ENCODE results near the gene OR51B4. TPM values are rescaled to one million over a fixed set of nuclear protein-coding genes. Genes with fewer than 3 reads are reported as not detected.
"Not testable (repeated sequence)": the region's sequence is repeated elsewhere in the genome, so short reads cannot be mapped to it uniquely, and the experiment has no call there.

Gene OR51B4, protein sequence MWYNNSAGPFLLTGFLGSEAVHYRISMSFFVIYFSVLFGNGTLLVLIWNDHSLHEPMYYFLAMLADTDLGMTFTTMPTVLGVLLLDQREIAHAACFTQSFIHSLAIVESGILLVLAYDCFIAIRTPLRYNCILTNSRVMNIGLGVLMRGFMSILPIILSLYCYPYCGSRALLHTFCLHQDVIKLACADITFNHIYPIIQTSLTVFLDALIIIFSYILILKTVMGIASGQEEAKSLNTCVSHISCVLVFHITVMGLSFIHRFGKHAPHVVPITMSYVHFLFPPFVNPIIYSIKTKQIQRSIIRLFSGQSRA
- under 1 TPM; 0.18 to 0.72 (median 0.38) TPM for polyA plus RNA-seq (ENCODE audit: insufficient read depth in 1 of 5, insufficient read length in 5 of 5, low replicate concordance in 1 of 5)
- long read RNA-seq, donor 1: 0 reads
- long read RNA-seq, donor 2: 0 reads
- long read RNA-seq, donor 3: 0 reads
- long read RNA-seq, donor 4: 0 reads
- long read RNA-seq, donor 5: 0 reads
- long read RNA-seq, donor 6: 0 reads
- long read RNA-seq, donor 7: 0 reads
- long read RNA-seq, donor 8: 0 reads

DNA sequence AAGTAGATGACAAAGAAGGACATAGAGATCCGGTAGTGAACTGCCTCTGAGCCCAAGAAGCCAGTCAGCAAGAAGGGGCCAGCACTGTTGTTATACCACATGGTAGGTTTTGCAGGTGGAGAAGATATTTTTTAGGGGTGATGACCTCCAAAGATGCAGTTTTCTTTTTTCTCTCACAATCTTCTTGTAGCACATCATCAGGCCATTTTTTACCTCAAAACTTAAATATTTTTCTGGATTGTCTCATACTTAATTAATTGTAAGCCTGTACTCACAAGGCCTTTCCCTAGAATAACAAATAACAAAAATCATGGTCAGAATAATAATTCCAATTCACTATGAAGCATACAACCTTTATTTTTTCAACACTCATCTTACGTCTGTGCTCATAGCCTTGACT lies at the start of gene OR51B4:
TSS of gene OR51B4 (minus strand) at position 101 of the 400 bp plus-strand sequence. CDS start at position 101, 0 bp downstream.
- DNase-seq: no peak

DNA sequence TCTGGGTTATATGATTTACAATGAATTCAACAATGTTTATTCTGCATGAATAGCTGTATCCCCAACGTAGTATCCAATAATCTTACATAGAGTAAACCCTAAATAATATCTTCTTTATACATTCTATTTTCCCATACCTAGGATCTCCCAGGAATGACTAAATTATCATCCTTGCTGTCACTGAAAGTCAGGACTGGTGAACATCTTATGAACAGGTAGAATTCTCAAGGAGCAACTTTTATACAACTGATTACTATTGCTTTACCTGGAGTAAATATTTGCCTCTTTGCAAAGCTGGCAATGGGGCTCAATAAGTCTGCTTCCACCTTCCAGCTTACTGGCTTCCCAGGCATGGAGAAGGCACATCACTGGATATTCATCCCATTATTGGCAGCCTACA lies 49.5 kb upstream of the OR51B4 start, which contains the start of gene OR51B6:
TSS of gene OR51B6 (plus strand) at position 301 of the 400 bp plus-strand sequence. CDS start at position 301, 0 bp downstream.
- no peak for DNase-seq

DNA sequence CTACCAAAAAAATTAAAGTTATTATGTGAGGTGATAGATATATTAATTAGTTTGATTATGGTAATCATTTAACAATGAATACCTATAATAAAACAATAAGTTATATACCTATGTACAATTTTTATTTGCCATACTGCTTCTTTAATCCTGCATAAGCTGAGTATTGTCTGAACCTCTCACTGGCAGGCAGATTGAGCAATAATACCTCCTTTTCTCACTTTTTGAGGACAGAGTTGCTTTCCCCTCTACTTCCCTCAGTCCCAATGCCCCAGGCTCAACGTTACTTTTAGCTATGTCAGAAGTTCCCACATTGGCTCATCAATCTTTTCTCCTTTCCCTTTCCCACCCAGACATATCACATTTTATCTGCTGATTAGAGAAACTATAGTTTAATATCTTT lies 47.8 kb upstream of the OR51B4 start:
- no peak for DNase-seq

DNA sequence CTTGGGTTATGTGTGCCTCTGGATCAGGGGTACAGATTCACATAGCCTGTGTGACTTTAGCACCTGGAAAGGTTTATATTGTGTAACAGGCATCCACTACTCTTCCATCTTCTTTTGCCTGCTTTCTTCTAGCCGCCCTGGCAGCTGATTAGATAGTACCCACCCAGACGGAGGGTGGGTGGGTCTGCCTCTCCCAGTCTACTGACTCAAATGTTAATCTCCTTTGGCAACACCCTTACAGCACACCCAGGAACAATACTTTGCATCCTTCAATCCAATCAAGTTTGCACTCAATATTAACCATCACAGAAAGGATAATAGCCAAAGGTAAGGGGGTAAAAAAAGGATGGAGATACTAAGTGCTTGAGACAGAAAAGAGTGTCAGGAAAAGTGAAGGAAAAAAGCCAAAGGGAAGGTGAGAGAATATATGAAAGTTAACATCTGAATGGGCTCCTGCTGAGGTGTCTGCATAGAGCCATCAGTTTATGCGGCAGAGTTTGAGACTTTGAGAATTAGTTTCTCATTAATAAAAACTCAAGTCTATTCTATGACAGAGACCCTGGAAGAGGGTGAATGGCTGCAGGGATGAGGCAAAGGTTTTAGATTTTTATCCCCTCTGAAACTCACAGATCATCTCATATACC lies 46.9 kb upstream of the OR51B4 start:
- no peak for DNase-seq

DNA sequence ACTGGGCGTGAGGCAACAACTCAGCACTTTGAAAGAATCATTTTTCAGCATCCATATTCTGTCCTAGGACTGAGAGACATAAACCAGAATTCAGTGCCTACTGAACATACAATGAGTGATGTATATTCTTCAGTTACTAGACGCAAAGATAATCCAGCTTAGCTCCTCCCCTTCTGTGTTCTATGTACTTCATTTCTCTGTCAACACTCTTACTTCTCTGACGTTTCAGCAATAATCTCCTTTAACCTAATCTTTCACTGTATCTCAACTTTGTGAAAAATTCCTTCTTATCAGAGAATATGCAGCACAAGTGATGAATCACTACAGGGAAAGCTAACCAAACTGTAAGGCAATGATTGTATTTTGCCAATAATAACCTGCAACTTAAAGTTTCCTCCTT lies 44.1 kb upstream of the OR51B4 start:
- no peak for DNase-seq

DNA sequence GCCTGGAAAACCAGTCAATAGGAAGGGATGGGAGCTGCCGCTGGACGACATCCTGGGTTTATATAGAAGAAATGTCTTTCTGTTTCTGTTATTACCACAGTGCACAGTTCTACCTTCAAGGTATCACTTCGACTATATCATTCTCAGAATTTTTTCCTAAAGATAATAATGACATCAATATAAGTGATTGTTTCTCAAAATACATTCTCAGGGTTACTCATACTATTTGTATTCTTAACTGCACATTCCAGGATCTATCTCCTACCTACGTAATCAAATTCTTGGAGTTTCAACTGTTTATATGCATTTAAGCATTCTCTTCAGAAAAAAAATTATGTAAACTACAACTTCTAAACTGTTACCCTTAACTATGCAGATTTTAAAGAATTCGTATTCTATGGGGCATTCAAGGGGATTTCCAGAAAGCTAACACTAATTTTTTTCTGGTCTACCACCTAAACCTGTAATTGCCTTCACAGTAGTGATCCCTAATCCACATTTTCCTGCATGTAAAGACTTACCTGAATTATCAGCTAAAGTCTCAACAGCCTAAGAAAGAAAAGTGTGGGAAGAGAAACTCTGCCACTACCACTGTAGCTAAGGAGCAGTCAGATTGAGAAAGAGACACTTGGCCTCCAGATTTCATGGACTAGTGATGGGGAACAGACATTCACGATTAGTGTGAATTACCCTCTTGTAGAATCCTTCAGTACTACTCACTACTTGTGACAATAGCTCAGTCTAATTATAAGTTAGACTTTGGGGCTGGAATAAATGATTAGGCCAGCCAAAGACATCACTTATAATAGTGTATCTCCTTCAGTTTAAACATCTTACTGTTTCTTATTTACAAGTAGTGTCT lies 42.0 kb upstream of the OR51B4 start, which contains the start of gene OR51B5:
TSS of gene OR51B5 (minus strand) at position 51 of the 862 bp plus-strand sequence. CDS start at position 51, 0 bp downstream.
- DNase-seq: no peak

DNA sequence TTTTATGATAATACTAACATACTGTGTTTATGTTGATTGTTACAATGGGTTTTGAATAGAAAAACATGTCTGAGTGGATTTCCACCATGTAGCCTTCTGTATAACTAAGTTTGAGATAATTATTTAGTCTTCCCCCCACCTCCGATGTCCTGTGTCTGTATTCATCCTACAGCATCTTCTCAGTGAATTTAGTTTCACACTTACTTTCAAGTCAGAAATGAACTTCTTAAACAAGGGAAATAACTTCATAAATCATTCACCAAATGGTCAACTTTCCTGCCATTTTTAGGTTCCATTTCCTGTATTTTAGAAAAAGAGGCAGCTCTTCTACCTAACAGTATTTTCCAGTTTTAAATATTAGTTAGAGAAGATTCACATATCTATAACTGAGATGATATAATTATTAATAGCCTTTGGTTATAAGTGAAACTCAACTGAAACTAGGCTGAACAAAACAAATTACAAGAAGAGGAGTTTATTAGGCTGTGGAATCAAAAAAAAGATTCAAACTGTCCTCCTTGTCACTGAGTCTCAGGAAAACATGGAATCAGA lies 38.1 kb upstream of the OR51B4 start:
- no peak for DNase-seq

DNA sequence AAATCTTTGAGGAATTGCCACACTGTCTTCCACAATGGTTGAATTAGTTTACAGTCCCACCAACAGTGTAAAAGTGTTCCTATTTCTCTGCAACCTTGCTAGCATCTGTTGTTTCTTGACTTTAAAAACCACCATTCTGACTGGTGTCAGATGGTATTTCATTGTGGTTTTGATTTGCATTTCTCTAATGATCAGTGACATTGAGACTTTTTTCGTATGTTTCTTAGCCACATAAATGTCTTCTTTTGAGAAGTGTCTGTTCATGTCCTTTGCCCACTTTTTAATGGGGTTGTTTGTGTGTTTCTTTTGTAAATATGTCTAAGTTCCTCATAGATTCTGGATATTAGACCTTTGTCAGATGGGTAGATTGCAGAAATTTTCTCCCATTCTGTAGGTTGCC lies 35.5 kb upstream of the OR51B4 start:
- not testable (repeated sequence) for DNase-seq

DNA sequence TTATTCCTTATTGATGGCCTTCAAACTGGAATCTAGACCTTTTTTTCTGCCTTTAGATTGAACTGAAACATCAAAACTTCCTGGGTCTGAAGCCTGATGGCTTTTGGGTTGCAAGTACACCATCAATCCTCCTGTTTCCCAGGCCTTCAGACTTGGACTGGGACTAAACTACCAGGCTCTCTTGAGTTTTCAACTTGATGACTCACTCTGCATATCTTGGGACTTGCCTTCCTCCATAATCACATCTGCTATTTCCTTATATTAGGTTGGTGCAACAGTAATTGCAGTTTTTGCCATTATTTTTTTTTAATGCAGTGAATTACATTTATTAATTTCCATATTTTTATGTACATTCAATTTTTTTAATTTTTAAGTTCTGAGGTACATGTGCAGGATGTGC lies 34.6 kb upstream of the OR51B4 start:
- DNase-seq: no peak

DNA sequence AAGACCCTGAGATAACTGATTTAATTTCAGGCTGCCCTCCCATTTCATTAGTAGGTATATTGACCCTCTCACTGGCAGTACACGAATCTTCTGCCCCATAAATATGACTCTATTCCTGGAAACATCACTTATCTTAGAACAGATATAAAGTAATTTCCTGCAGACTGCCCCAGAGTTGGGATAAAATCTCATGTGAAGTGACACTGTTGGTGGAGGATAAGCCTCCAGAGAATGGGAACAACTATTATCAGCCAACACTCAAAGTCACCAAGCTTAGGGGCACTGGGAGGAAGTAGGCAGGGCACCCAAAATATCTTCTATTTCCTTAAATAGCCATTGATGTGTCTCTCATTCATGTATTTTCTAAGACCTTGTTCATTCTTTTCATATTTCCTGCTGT lies 33.4 kb upstream of the OR51B4 start:
- DNase-seq: no peak

DNA sequence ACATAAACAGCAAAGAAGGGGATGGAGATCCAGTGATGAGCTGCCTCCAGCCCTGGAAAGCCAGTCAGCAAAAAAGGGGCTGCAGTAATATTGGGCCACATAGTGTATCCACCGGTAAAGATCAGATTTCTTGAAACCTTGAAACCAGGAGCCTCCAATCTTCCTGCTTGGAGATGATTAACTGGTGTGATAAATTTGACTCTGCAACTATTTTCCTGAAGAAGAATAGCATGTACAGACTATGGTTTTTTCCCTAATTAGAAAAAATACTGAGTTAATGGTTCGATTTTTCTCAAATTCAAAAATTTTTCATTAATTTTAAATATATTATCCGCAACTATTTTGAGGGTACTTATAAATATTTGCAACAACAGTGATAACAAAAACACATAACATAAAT lies 22.5 kb upstream of the OR51B4 start, which contains the start of gene OR51B2:
TSS of gene OR51B2 (minus strand) at position 101 of the 400 bp plus-strand sequence. CDS start at position 101, 0 bp downstream.
- no peak for DNase-seq

DNA sequence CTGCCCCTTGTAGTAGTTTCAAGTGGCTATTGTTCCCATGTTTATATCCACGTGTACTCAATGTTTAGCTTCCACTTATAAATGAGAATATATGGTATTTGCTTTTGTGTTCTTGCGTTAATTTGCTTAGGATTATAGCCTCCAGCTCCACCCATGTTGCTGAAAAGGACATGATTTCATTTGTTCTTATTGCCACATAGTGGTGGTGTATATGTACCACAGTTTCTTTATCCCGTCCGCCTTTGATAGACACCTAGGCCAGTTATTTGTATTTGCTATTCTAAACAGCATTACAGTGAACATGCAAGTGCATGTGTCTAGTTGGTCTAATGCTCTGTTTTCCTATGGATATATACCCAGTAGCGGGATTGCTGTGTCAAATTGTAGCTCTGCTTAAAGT lies 15.5 kb upstream of the OR51B4 start:
- no peak for DNase-seq

DNA sequence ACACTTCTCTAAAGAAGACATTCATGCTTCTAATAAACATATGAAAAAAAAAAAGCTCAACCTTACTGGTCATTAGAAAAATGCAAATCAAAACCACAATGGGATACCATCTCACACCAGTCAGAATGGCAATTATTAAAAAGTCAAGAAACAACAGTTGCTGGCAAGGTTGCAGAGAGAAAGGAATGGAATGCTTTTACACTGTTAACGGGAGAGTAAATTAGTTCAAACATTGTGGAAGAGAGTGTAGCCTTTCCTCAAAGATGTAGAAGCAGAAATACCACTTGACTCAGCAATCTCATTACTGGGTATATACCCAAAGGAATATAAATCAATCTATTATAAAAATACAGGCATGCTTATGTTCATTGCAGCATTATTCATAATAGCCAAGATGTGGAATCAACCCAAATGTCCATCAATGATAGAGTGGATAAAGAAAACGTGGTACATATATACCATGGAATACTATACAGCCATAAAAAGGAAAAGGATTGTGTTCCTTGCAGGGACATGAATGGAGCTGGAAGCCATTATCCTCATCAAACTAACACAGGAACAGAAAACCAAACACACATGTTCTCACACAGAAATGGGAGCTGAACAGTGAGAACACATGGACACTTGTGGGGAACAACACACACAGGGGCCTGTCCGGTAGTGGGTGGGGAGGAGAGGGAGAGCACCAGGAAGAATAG lies 11.7 kb upstream of the OR51B4 start:
- not testable (repeated sequence) for DNase-seq

DNA sequence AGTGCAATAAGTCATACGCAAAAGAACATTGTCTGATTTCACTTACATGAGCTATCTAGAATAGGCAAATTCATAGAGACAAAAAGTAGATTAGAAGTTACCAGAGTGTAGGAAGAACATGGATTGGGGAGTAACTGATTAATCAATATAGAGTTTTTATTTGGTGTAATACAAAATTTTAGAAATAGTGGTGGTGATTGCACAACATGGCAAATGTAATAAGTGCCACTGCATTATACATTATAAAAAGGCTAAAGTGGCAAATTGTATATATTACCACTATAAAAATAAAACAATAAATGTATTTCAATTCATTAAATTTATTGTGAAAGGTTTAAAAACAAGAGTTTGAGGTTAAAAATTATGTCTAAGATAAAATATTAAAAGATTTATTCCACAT lies 8.7 kb upstream of the OR51B4 start:
- no peak for DNase-seq

DNA sequence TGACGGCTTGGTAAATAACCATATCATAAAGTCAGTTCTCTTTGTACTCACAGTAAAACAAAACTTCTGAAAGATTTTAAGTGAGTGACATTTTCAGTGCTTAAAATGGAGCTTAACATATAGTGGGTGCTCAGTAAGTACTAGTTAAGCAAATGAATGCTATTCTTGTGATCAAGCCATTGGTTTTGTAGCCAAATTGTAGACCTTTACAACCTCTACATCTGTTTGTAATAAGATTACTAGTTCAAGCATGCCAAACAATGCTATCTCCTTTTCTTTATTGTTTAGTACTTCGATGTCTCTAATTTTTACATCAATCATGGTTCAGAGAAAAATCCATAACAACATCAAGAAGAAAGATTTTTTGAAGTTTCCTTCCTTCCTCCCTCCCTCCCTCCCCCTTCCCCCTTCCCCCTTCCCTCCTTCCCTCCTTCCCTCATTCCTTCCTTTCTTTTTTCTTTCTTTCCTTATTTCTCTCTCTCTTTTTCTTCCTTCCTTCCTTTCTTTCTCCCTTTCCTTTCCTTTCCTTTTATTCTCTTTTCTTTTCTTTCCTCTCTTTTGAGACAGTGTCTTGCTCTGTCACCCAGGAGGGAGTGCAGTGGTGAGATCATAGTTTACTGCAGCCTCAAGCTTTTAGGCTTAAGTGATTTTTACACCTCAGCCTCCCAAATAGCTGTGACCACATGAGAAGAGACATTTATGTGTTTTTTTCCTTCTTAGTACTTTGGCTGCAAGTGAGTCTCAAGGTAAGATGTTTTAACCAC lies 5.7 kb upstream of the OR51B4 start:
- DNase-seq: no peak

DNA sequence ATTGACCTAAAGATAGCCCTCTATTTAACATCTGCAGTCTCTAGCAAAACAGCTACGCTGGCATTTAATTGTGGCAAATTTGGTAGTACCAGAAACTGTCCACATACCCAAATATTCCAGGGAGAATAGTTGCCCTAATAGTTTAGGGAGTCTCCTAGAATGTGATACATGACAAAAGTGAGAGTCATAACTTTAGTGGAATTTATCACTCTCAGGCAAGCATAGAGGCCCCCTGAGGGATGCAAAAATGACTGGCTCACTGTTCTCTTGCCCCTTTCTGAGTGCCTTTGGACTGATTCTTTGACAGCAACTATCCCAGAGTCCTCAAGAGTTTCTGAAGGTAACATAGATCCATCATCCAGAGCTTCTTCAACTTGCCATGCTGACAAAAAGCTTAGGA lies 2.3 kb upstream of the OR51B4 start:
- DNase-seq: no peak

DNA sequence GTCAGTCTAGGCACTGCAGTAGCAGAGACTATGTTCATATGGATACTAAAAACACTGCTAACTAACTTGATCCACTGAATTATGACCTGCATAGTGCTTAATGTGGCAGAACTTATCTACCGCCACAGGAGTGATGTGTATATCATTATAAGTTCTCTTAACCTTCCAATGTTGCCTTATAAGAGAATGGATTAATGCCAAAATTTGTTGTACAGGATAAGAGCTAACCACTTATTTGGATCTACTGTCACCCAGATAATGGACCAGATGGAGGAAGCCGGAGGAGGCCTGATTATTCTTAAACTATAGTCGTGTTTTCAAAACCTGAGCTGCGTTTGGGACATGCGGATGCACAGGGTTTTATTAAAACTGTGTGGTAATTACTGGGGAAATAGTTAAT lies 1.9 kb upstream of the OR51B4 start:
- no peak for DNase-seq

DNA sequence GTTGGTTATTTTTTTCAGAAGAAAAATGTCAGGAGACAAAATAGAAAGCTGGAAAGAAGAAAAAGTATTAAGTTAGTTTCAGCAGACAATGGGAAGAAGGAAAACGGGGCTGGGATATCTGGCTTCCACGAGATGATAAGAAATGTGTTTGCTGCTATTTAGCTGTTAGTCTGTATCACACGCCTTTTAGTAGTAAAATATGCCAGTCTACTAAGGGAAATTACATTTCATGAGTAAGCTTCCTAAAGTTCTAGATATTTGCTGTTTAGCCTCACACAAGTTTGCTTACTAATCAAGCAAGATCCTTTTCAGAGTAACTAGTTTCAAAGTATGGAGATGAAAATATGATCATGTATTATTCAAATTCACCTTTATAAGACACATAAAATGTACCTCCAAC lies 1.5 kb downstream of the OR51B4 start:
- no peak for DNase-seq

DNA sequence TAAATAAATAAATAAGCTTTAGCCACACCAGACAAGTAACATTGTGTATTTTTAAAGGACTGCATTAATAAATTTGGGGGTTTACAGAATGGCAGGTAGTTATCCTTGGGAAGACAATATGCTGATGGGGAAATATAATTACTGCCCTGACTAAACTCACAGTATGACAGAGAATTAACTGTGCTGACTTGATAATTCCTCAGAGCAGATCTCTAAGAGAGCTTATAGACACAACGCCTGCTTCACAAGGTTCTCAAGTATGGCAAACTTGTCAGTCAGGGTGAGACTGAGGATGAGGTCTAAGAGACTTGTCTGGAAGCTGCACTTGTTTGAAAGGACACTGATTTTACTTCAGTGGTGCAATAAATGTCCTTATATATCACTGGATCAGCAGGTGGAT lies 3.3 kb downstream of the OR51B4 start:
- DNase-seq: no peak
